Cerebellar nuclear complex (tissue), 1 donor: ENCODE results near the gene MSH3.
"Not testable (repeated sequence)": the region's sequence is repeated elsewhere in the genome, so short reads cannot be mapped to it uniquely, and the experiment has no call there.

Experiments used
- DNase-seq, 2 experiments: peaks; one replicate each; lab custom pipeline; 2025; lab: John Stamatoyannopoulos, UW

Gene MSH3

DNA sequence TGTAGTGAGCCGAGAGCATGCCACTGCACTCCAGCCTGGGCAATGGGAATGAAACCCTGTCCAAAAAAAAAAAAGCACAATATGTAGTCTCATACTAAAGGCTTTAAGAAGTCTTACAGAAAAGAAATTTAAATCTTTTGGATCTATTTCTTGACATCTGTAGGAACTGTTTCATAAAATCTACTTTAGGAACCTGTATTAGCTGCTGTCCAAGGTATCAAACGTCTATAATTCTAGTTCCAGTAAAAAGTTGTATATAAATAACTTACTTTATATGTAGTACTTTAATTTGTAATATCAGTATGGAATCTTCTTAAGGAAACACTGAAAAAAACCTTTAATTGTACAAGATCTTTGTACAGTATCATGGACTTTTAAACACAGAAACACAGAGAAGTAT lies 199.0 kb downstream of the MSH3 start:
- DNase-seq, result no peak

DNA sequence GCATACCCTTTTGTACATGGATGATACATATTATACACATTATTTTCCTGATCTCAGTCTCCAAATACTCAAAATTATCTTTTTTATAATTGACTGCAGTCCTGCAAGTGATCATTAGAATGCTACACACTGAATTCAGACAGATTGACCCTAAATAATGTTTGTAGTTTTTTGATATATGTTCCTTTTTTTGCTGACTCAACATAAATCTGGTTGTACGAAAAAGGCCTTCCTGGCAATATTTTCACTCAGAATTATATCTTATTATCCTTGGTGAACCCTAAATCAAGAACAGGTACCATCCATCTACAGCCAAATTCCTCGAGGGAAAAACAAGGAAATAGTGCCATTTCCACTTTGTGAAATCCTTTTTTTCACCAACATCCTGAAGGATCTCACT lies 200.1 kb downstream of the MSH3 start:
- no peak for DNase-seq

DNA sequence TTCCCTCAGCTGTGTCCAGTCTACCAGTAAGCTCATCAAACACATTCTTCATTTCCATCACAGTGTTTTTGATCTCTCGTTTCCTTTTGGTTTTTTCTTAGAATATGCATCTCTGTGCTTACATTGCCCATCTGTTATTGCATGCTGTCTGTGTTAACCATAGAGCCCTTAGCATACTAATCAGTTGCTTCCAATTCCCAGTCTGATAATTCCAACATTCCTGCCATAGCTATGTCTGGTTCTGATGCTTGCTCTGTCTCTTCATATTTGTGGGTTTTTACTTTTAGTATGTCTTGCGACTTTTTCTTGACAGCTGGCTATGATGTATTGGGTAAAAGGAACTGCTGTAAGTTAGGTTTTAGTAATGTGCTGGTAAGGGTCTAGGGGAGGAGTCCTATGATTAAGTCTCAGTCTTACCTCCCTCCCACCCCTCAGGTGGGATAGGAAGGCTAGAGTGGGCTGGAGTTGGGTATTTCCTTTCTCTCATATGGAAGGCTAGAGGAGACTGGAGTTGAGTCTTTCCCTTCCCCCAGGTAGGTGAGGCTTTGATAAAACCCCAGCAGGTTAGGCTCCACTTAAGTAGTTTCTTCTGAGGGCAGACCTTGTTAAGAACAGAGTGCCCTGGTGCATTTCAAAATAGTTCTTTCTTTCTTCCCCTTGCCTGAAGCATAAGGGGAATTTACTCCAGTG lies 206.6 kb downstream of the MSH3 start:
- no peak for DNase-seq

DNA sequence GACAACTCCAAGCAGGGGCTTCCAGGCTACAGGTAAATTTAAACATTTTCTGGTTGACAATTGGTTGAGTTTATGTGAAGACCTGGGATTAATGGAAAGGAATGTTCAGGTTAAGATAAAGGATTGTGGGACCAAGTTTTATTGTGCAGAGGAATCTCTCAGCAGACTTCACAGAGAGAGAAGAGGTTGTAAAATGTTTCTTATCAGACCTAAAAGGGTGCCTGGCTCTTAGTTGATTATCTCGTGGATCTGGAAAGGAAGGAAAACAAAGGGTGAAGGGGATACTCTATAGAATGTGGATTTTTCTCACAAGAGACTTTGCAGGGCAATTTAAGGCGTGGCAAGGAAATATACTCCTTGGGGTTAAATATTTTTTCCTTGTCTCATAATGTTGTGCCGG lies 209.3 kb downstream of the MSH3 start:
- DNase-seq, result no peak

DNA sequence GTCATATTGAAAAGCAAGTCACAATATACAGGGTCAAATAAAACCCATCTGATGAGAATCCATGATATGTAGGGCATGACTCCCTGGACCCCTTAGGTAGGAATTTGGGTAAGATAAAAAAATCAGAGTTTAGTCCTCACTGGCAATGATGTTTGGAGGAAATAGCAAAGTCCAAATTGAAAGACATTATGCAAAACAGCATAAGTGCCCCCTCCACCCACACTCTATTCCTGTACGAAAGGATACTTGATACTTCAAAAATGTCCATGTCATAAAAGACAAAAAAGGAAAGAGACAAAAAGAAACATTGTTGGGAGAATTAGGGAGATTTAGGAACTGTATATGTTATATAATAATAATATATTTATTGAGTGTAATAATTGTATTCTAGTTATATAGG lies 209.7 kb downstream of the MSH3 start:
- DNase-seq, result no peak

DNA sequence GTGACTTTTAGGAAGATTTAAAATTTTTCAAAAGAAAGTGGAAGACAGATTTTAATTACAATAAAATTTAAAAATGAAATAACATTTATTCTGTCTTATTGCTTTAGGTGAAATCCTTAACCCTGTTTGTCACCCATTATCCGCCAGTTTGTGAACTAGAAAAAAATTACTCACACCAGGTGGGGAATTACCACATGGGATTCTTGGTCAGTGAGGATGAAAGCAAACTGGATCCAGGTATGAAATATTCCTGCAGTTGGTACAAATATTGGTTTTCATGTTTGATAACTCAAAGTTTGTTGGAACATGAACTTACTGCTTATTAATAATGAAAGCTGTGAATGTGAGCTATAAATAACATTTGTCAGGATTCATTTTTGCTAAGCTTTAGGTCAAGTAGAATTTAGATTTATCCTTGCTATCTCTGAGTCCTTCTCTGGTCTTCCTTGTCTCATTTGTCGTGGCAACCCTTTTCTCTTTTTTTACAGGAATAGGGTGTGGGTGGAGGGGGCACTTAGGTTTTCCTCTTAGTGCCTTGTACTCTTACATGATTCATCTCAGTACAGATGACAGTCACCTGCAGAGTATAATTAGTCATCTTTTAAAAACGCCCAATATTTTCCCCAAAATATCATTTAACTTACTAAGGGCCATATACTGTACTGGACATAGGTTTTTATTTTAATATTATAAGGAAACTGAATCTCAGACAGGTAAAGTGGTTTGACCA lies 210.4 kb downstream of the MSH3 start:
- no peak for DNase-seq

DNA sequence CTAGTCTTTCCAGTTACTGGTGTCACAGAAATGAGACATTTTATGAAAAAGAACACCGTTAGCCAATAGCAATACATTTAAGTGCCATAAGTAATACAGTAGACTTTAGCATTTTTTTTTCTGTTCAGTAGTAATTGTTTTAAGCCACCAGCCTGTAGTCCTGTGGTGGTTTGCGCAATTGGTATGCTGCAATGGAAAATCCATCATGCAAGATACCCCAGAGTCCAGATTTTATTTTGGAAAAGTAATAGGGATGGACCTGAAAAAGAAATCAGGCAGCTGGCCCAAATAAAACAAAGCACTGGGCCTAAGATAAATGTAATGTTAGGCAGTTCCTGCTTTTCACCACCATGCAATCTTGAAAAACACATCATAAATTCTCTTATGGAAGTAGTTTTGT lies 211.1 kb downstream of the MSH3 start:
- DNase-seq, result no peak

DNA sequence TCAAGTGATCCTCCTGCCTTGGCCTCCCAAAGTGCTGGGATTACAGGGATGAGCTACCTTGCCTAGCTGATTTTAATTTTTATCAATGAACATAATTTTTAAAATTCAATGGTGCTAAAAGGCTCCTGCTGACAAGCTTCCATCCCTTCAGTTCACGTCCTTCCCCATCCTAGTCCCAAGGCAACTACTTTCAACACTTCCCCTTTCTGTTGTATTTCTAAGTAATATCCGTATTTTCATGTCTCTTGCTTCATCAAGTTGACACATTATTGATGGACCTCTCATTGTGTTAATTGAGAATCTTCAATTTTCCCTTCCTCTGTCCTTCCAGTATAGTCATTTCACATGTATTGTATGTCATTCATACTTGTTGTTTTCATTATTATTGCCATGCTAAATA lies 211.9 kb downstream of the MSH3 start:
- DNase-seq, result no peak

DNA sequence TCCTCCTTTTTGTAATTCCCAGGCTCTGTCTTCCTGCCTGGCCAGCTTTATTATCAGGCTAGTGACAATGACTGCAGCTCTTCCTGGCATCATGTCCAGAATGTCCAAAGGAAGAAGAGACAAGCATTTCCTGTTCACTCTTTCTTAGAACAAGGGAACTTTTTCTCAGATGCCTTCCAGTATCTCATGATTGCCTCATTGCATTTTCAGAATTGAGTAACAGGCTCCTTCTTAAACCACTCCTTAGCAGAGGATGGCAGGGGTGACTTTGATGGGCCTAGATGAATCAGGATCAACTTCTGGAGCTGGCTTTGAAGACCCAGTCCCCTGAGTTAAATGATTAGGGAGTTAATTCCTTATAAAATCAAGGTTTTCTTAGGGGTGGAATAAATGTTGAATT lies 212.8 kb downstream of the MSH3 start:
- no peak for DNase-seq

DNA sequence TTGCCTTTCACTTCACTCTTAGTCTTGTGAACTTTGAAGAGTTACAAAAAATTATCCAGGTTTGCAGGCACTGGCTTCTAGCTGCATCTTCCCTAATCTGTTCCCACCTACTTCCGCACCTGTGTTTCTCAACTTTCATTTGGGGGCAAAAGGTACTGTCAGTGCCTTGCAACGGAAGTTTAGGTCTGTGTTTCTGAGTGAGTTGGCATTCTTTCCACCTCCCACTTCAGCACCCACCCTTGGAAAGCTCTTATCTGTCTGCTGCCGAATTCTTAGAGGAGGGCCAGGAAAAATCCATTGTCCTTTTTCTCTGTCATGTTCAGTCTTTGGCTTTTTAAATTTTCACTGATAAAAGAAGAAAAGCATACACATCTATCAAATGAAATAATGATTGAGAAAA lies 216.0 kb downstream of the MSH3 start:
- DNase-seq, result no peak

DNA sequence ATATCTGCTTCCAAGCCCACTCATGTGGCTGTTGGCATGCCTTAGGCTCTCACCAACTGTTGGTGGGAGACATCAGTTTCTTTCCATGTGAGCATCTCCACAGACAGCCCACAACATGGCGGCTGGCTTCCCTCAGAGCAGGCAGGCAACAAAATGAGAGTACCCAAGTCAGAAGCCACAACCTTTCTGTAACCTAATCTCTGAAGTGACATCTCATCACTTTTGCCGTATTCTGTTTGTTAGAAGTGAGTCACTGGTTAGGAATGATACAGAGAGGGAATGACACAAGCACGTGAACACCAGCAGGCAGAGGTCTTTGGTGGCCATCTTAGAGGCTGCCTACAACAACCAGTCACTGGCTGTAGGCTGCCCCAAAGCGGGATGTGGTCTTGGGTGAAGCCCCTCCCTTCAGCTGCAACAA lies 217.1 kb downstream of the MSH3 start:
- DNase-seq, result no peak

DNA sequence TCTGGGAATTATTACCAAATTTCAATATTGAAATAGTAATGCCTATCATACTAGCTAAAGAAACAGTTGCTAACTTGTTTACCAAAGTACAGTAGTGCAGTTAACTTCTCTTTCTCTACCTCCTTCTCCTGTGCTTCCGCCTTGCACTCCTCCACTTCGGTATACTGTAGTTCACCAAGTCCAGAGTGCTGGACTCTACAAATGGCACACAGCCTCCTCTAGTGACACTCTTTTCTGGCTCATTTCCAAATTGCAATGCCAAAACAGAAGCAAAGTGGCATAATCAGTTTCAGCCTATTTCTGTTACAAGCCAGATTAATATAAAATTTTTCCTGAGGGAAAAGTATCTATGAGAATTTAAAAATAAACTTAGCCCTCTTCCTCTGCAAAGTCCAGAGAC lies 219.7 kb downstream of the MSH3 start:
- no peak for DNase-seq

DNA sequence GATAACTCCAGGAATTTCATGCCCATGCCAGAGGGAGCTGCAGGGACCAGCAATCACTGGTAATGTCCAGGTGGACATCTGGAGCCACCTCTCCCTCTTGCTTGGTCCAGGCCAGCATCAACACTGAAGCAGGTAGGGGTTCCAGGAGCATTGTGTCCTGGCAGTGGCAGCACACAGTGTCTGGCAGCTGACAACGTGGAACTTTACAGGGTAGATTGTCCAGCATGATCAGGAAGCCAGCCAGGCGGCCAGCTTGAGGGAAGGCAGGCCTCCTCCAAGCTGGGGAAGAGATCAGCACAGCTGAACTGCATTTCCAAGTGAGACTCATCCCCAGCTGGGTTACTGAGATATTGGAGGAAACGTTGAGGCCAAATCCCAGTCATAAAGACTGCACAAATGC lies 223.1 kb downstream of the MSH3 start:
- no peak for DNase-seq

DNA sequence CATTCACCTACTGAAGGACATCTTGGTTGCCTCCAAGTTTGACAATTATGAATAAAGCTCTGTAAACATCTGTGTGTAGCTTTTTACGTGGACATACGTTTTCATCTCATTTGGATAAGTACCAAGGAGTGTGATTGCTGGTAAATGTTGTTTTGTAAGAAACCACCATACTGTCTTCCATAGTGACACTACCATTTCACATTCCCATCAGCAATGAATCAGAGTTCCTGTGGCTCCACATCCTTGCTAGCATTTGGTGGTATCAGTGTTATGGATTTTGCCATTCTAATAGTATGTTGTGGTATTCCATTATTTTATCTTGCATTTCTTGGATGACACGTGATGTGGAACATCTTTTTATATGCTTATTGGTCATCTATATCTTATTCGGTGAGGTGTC lies 227.3 kb downstream of the MSH3 start:
- DNase-seq, result no peak

DNA sequence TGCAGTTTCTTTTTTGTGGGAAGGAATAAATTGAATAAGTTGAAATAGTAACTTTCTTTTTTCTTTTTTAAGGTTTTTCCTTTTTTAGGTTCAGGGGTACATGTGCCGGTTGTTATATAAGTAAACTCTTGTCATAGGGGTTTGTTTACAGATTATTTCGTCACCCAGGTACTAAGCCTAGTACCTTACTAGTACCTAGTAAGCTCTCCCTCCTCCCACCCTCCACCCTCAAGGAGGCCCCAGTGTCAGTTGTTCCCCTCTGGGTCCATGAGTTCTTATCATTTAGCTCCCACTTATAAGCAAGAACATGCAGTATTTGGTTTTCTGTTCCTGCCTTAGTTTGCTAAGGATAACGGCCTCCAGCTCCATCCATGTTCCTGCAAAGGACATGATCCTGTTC lies 228.9 kb downstream of the MSH3 start:
- not testable (repeated sequence) for DNase-seq

DNA sequence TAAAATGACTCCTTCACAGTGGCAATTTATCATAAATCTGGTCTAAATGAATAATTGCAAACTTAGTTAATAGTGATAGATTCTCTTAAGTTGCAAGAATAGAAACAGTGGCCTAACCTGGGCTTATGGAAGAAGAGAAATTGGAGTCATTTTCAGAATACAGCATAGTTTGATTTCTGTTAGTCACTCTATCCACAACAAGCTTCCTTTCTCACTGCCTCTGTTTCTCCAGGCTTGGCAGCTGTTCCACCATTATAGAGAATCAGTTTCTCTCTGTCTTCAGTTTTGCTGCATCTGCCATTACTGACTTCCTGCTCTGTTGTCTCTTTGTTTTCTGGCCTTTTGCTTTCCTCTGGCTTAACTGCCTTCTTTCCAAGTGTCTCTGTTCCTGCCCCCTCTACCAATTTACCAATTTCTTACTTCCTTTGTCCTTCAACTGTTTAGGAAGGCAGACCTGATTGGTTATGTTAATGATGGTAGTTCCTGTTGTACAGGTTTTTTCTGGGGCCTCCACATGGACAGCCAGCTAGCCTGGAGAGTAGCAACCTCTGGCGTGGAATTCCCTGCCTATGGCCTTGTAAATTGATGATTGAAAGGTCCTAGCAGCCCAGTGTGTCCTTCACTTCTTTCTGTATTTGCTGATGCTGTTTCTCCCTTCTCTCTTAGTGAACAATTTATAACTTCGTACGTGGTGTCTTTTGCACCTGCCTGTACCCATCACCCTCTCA lies 229.8 kb downstream of the MSH3 start:
- no peak for DNase-seq

DNA sequence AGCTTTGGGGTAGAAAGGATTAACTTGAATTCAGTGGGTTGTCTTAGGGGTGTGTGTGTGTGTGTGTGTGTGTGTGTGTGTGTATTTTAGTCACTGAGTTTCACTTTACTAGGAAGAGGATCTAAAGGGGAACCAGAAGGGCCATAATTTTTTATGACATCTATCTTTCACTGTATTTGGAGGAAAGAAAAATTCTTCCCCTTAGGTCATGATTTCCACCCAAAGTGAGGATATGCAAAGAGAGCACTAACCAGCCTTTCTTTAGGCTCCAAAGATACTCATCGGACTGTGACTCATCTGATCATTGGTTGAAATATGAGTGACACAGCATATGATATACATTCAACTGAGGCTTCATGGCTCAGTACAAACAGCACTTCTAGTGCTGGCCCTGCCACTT lies 230.5 kb downstream of the MSH3 start:
- no peak for DNase-seq

DNA sequence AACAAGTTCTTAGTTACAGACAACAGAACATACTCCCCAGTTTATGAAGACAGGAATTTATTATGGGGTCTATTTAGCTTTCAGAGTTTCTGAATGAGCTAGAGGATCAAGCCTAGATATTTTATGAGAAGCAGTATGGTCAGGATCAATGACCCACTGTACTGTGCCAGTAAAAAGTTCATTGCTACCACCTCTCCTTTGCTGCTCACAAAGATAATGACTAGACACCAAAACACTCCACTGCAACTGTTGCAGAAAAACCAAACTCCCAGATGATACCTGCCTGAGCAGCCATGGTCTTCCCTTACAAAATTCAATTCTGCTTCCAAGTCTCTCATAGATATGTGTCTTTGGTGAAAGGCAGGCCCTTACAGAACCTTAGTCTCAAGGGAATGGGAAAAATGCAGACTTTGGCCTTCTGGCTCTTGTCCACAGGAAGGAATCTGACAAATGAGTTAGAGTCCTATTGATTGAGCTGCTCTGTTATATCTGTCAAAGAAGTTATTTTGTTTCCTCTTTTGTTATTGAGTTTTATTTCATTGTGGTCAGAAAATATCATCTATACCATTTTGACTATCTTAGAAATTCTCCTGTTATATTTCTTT lies 231.0 kb downstream of the MSH3 start:
- DNase-seq, result no peak

DNA sequence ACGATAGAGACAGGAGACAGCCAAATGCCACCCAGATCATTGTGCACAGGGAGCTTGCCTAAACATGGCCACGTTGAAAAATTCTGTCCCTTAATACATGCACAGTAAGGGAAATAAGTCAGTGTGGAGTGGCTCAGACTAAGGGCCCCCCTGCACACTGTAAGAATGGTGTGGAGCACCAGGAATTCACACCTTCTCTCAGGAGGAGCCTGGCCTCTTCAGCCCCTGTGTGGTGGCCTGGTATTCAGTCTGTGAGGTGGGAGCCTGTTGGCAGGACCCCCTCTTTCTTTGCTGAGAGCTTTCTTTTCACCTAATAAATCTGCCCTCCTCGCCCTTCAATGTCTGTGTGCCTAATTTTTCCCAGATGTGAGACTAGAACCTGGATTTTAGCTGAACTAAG lies 239.6 kb downstream of the MSH3 start:
- no peak for DNase-seq

DNA sequence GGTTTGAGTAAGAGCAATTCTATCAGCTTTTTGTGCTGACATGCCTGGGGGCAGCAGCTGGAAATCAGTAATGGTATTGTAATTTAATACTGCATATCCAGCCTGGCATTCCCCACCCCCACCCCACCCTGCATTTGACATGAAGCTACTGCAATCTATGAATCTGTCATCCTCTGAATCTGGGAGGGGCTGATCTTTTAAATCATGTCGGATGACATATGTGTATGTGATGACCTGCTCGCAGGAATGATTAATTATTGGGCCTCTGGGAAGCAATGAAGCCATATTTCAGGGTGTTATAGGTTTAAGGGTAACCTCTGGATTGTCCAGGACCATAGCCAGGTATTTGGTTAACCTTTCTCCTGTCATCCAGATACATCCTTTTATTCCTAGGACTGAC lies 241.1 kb downstream of the MSH3 start:
- no peak for DNase-seq

DNA sequence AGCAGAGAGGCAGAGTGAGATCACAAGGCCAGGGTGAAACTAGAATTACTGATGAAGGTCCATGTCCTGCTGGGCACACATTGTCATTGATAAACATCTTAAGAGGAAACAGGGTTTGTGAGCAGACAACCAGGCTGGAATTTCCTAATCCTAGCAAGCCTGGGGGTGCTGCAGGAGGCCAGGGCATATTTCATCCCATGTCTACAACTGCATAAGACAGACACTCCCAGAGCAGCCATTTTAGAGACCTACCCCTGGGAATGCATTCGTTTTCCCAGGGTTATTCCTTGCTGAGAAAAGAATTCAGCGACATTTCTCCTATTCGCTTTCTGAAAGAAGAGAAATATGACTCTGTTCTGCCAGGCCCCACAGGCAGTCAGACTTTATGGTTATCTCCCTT lies 248.2 kb downstream of the MSH3 start:
- DNase-seq, result not testable (repeated sequence)

DNA sequence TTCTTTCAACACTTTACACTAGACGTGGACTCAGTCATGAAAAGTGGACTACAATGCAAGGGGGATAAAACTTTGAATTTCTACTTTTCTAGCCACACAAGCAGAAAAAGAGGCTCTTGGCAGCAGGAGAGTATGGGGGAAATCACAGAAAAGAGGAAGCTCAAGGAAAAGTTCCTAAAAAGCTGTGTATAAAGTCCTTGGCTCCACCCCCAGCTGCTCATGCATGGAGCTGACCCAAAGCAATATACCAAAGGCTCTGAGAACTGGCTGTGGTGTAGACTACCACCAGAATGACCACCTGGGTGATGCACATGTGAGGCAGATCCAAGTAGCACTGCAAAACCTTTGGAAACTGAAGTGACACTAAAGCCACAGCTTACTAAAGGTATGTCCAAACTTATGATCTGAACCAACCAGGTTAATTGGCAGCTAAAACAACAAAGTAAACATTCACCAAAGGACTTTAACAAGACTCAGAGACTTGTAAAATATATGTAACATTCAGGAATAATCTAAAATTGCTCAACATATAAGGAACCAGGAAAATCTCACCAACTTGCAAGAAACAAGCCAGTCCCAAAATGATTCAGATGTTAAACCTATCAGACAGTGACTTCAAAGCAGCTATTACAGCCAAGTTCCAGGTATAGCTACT lies 250.2 kb downstream of the MSH3 start:
- no peak for DNase-seq
